HFFc6 (cell line): ENCODE data around the gene ABCC5. TPM values are rescaled to one million over a fixed set of nuclear protein-coding genes. Genes with fewer than 3 reads are reported as not detected.

Experiments
- DNase-seq: peaks from one replicate; pipeline ENCODE4 v3.0.0-alpha.2; 2018
- H3K27ac Mint-ChIP-seq: 2 replicates; pipeline ENCODE4 v1.8.0; 2020; ENCODE audit warnings: mild to moderate bottlenecking, mixed read lengths
- H3K27me3 Mint-ChIP-seq: 2 replicates; pipeline ENCODE4 v1.8.0; 2021; ENCODE audit warnings: mild to moderate bottlenecking, moderate library complexity, mixed read lengths; ENCODE audit not compliant: insufficient read depth
- H3K36me3 Mint-ChIP-seq: 2 replicates; pipeline ENCODE4 v1.8.0; 2021; ENCODE audit warnings: low read depth, mixed read lengths
- H3K4me1 Mint-ChIP-seq: 2 replicates; pipeline ENCODE4 v1.8.0; 2020; ENCODE audit warnings: low read depth, mixed read lengths
- H3K4me3 Mint-ChIP-seq: 2 replicates; pipeline ENCODE4 v1.8.0; 2020; ENCODE audit warnings: mild to moderate bottlenecking, moderate library complexity, mixed read lengths
- H3K9me3 Mint-ChIP-seq: 2 replicates; pipeline ENCODE4 v1.8.0; 2020; ENCODE audit warnings: mild to moderate bottlenecking, mixed read lengths
- CTCF ChIP-seq: fragments of 200-600 bp; sonication (generic); IDR thresholded peaks from 2 replicates; pipeline ENCODE4 v1.5.0; 2021; ENCODE audit warnings: antibody characterized with exemption, mild to moderate bottlenecking
- total RNA-seq, 6 experiments: library from RNA; stranded (reverse); fragmentation: NEBNext Ultra II Directional; extraction: Animal tissue kit (Norgen Biotek cat#: 25700); gene quantifications; 2 replicates in 1 of 6; 3 replicates in 5 of 6; pipeline ENCODE4 v1.2.3, GENCODE V29; 2021

Gene ABCC5
- total RNA-seq, 6 experiments from 2014 or later: 16.6 to 19.6 (median 17.4) TPM

GRCh38 chr3:183927059-183927458 lies 90.6 kb downstream of the ABCC5 start:
- Mint-ChIP-seq H3K36me3 (peaks cover 23% of the 10 kb centered on the region), H3K27ac (no peak overlapping the region), H3K9me3 (no peaks in the 10 kb centered on the region), H3K4me3 (no peak overlapping the region), H3K27me3 (no peaks in the 10 kb centered on the region), H3K4me1 (peaks cover 15% of the 10 kb centered on the region)
- no peak for DNase-seq
- no peak for TF ChIP-seq CTCF

GRCh38 chr3:183924956-183925355 lies 92.7 kb downstream of the ABCC5 start:
- peak; percentile 19 for DNase-seq
- Mint-ChIP-seq H3K27me3 (peaks cover 2% of the 10 kb centered on the region; the same call in 1 of the 2 replicates), H3K4me1 (peaks cover 9% of the 10 kb centered on the region; the same call in 1 of the 2 replicates), H3K36me3 (peaks cover 18% of the 10 kb centered on the region), H3K27ac (0 out of 2 replicates have a peak overlapping the region, but pooled peaks have one; percentile 13), H3K4me3 (no peak overlapping the region), H3K9me3 (no peaks in the 10 kb centered on the region)
- TF ChIP-seq CTCF: no peak

DNA sequence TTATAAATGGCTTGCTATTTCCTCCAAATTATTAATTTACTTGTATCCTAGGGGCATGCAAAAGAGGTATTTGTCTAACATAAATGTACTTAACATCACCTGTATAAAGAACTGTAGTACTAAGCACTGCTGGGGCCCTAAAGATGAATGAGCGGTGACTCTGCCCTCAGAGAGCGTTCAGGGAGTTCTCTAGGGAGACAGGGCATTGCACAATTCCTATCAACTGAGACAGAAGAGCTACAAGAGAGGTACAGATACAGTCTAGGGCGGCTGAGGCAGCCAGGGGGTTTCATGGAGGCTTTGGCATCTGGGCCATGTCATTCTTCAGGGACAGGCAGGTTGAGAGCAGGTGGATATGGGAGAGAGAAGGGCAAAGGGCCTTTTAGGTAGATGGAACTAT lies 93.1 kb downstream of the ABCC5 start:
- DNase-seq: no peak
- peaks cover 2% of the 10 kb centered on the region; the same call in 1 of the 2 replicates for H3K27me3 Mint-ChIP-seq
- H3K27ac Mint-ChIP-seq: no peak overlapping the region
- no peak overlapping the region for H3K4me3 Mint-ChIP-seq
- peaks cover 9% of the 10 kb centered on the region; the same call in 1 of the 2 replicates for H3K4me1 Mint-ChIP-seq
- no peaks in the 10 kb centered on the region for H3K9me3 Mint-ChIP-seq
- peaks cover 23% of the 10 kb centered on the region for H3K36me3 Mint-ChIP-seq
- TF ChIP-seq CTCF: no peak

GRCh38 chr3:183922421-183922820 lies 95.3 kb downstream of the ABCC5 start:
- no peaks in the 10 kb centered on the region for H3K9me3 Mint-ChIP-seq
- peaks cover 9% of the 10 kb centered on the region; the same call in 1 of the 2 replicates for H3K4me1 Mint-ChIP-seq
- no peak overlapping the region for H3K4me3 Mint-ChIP-seq

GRCh38 chr3:183921096-183921495 lies 96.6 kb downstream of the ABCC5 start:
- TF ChIP-seq CTCF: no peak
- Mint-ChIP-seq H3K27ac (no peak overlapping the region), H3K4me3 (no peak overlapping the region), H3K36me3 (peaks cover 19% of the 10 kb centered on the region; the same call in 1 of the 2 replicates), H3K27me3 (peaks cover 2% of the 10 kb centered on the region; the same call in 1 of the 2 replicates), H3K4me1 (peaks cover 9% of the 10 kb centered on the region; the same call in 1 of the 2 replicates), H3K9me3 (no peaks in the 10 kb centered on the region)
- DNase-seq: no peak

More at GRCh38 chr3:183922421-183922820, 95.3 kb downstream of the ABCC5 start:
- no peak overlapping the region for H3K27ac Mint-ChIP-seq
- peaks cover 2% of the 10 kb centered on the region; the same call in 1 of the 2 replicates for H3K27me3 Mint-ChIP-seq
- peaks cover 24% of the 10 kb centered on the region for H3K36me3 Mint-ChIP-seq
- DNase-seq: no peak
- TF ChIP-seq CTCF: no peak
